A673 (cell line): ENCODE data around the gene ANKRD52. TPM values are rescaled to one million over a fixed set of nuclear protein-coding genes. Genes with fewer than 3 reads are reported as not detected.

Experiments used
- BruUV-seq: library from RNA; stranded (reverse); fragments of 400-500 nt; replicated peaks from 2 replicates; lab custom pipeline; 2021; lab: Mats Ljungman, UMichigan
- CTCF ChIA-PET: fragments of 300-600 bp; sonication (Branson Sonifier 250); formaldehyde crosslinking; loops from one replicate; lab custom pipeline; 2022; ENCODE audit warnings: antibody characterized with exemption; lab: Charles Lee
- POLR2A ChIA-PET: fragments of 300-600 bp; sonication (Branson Sonifier 250); formaldehyde crosslinking; loops from one replicate; lab custom pipeline; 2022; ENCODE audit warnings: antibody characterized with exemption; ENCODE audit not compliant: low non-redundant PET; lab: Charles Lee
- DNase-seq: peaks from one replicate; pipeline ENCODE4 v3.0.0-alpha.2; 2015; ENCODE audit warnings: low spot score
- H3K27ac ChIP-seq: fragments of 200-600 bp; sonication (generic); 2 replicates; pipeline ENCODE4 v1.5.1; 2016; ENCODE audit warnings: mixed run types, low read depth, mild to moderate bottlenecking, mixed read lengths, antibody characterized with exemption, low read length; ENCODE audit not compliant: poor library complexity, severe bottlenecking
- H3K27me3 ChIP-seq: fragments of 200-600 bp; sonication (generic); replicated peaks from 2 replicates; pipeline ENCODE4 v1.6.1; 2017; ENCODE audit warnings: mixed run types, low read depth, mild to moderate bottlenecking, mixed read lengths, antibody characterized with exemption, low read length; ENCODE audit not compliant: insufficient read depth, poor library complexity
- H3K36me3 ChIP-seq: fragments of 200-600 bp; sonication (generic); 2 replicates; pipeline ENCODE4 v1.6.1; 2016; ENCODE audit warnings: mixed run types, mild to moderate bottlenecking, mixed read lengths, antibody characterized with exemption, low read length; ENCODE audit not compliant: insufficient read depth, poor library complexity, severe bottlenecking
- H3K4me1 ChIP-seq: fragments of 200-600 bp; sonication (generic); 2 replicates; pipeline ENCODE4 v1.6.1; 2017; ENCODE audit warnings: mixed run types, mild to moderate bottlenecking, mixed read lengths, antibody characterized with exemption, low read length; ENCODE audit not compliant: insufficient read depth, poor library complexity, severe bottlenecking
- H3K4me3 ChIP-seq: fragments of 200-600 bp; sonication (generic); 2 replicates; pipeline ENCODE4 v1.5.1; 2016; ENCODE audit warnings: low read depth, mixed run types, mild to moderate bottlenecking, mixed read lengths, low read length; ENCODE audit not compliant: poor library complexity, severe bottlenecking
- H3K9me3 ChIP-seq: fragments of 200-600 bp; sonication (generic); 2 replicates; pipeline ENCODE4 v1.6.1; 2016; ENCODE audit warnings: mixed run types, low read depth, mild to moderate bottlenecking, mixed read lengths, antibody characterized with exemption, low read length; ENCODE audit not compliant: poor library complexity, severe bottlenecking
- EZH2 ChIP-seq: fragments of 200-600 bp; sonication (generic); IDR thresholded peaks from 2 replicates; pipeline ENCODE4 v1.6.1; 2017; ENCODE audit warnings: borderline replicate concordance, low read depth, mild to moderate bottlenecking, mixed read lengths, antibody characterized with exemption, low read length; ENCODE audit not compliant: poor library complexity, severe bottlenecking
- intact Hi-C: fragments of 100-400 bp; cut with micrococcal nuclease; formaldehyde crosslinking; loops from one replicate; pipeline ENCODE4 v1.10.0; 2022; ENCODE audit not compliant: unreplicated experiment
- total RNA-seq: library from RNA; stranded (reverse); gene quantifications from 2 replicates; pipeline ENCODE4 v1.2.3, GENCODE V29; 2021
- TF ChIP-seq, protein P1 (sequence below): fragments of 300-800, 200-600 bp; sonication (generic); conservative IDR thresholded peaks from 2 replicates; pipeline ENCODE4 v1.5.1; 2017; ENCODE audit warnings: low read depth, mild to moderate bottlenecking, antibody characterized with exemption, low read length, moderate library complexity, mixed read lengths

Gene ANKRD52
- total RNA-seq, 1 experiment from 2014 or later: 74.7 TPM

DNA sequence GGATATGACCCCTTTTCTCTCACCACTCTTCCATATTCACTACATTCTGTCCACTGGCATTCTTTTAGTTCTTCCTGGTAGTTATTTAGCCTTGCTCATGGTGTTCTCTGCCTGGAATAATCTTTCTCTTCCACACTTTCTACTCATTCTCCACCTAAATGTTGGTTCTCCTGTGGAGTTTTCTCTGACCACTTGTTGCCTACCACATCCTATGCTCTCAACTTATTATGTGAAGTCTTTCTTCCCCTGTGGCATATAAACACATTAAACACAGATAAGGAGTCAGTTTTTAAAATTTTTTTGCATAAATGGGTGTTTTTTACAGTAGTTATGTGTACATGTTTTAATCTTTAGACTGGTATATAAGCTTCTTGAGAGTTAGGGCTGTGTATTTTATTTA is 65.6 kb downstream of the ANKRD52 start:
- ChIA-PET POLR2A (no interaction called here), CTCF (no interaction called here)
- peaks cover 10% of the 10 kb centered on the region for H3K4me1 ChIP-seq
- H3K27me3 ChIP-seq: no peaks in the 10 kb centered on the region
- DNase-seq: no peak
- TF ChIP-seq EZH2: no peak
- TF ChIP-seq, protein P1, sequence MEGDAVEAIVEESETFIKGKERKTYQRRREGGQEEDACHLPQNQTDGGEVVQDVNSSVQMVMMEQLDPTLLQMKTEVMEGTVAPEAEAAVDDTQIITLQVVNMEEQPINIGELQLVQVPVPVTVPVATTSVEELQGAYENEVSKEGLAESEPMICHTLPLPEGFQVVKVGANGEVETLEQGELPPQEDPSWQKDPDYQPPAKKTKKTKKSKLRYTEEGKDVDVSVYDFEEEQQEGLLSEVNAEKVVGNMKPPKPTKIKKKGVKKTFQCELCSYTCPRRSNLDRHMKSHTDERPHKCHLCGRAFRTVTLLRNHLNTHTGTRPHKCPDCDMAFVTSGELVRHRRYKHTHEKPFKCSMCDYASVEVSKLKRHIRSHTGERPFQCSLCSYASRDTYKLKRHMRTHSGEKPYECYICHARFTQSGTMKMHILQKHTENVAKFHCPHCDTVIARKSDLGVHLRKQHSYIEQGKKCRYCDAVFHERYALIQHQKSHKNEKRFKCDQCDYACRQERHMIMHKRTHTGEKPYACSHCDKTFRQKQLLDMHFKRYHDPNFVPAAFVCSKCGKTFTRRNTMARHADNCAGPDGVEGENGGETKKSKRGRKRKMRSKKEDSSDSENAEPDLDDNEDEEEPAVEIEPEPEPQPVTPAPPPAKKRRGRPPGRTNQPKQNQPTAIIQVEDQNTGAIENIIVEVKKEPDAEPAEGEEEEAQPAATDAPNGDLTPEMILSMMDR: no peak
- H3K36me3 ChIP-seq: no peaks in the 10 kb centered on the region
- H3K4me3 ChIP-seq: no peak overlapping the region
- intact Hi-C loops: no loop called here
- H3K27ac ChIP-seq: no peak overlapping the region
- BruUV-seq: no TSS peak
- H3K9me3 ChIP-seq: no peaks in the 10 kb centered on the region

GRCh38 chr12:56190695-56191155 is 67.5 kb downstream of the ANKRD52 start:
- H3K36me3 ChIP-seq: peaks cover 13% of the 10 kb centered on the region

GRCh38 chr12:56189918-56190694 is 68.1 kb downstream of the ANKRD52 start:
- Histone ChIP-seq H3K36me3 (peaks cover 18% of the 10 kb centered on the region), H3K27ac (peak overlapping the region; percentile 81), H3K4me3 (peak overlapping the region; percentile 83), H3K27me3 (no peaks in the 10 kb centered on the region), H3K4me1 (peaks cover 13% of the 10 kb centered on the region), H3K9me3 (no peaks in the 10 kb centered on the region)
- intact Hi-C loops: loop anchor here (2.0 to 10.0 kb wide), 3 partner anchors 63 to 145 kb away; partner anchors contain the start of genes RPS26 and ZC3H10
- peak; percentile 95 for DNase-seq
- CTCF ChIA-PET: interaction anchor here (0.6 to 2.3 kb wide), 18 partner anchors 9 to 1896 kb away, joined by 3 to 17 read pairs (median 6); partner anchors contain the start of genes ESYT1, PA2G4, RNF41 and STAT2
- no TSS peak for BruUV-seq
- POLR2A ChIA-PET: interaction anchor here (0.6 to 1.0 kb wide), 2 partner anchors 27 to 493 kb away, joined by 6 read pairs; no protein-coding TSS in a partner anchor
- TF ChIP-seq EZH2: no peak
- TF ChIP-seq, protein P1: no peak

More at GRCh38 chr12:56190695-56191155, 67.5 kb downstream of the ANKRD52 start:
- no TSS peak for BruUV-seq
- no peaks in the 10 kb centered on the region for H3K27me3 ChIP-seq
- TF ChIP-seq EZH2: no peak
- TF ChIP-seq, protein P1: no peak
- intact Hi-C loops: no loop called here
- POLR2A ChIA-PET: no interaction called here
- peak overlapping the region; percentile 83 for H3K4me3 ChIP-seq
- H3K27ac ChIP-seq: no peak overlapping the region
- H3K9me3 ChIP-seq: no peaks in the 10 kb centered on the region
- peaks cover 13% of the 10 kb centered on the region for H3K4me1 ChIP-seq
- CTCF ChIA-PET: interaction anchor here (0.7 to 2.1 kb wide), 3 partner anchors 16 to 288 kb away, joined by 6 to 17 read pairs (median 9); partner anchors contain the start of gene ZC3H10
- DNase-seq: peak; percentile 29
